T-cell (primary cell): ENCODE measurements around the gene MMP21. TPM values are rescaled to one million over a fixed set of nuclear protein-coding genes. Genes with fewer than 3 reads are reported as not detected.
A peak's percentile ranks its signal among the peaks of the same experiment; 100 is the strongest.

Experiments
- ATAC-seq, 4 experiments: fragments of 200-7000 bp in 3 of 4; fragments of 150-1000 bp in 1 of 4; cut with Tn5 transposase; replicated peaks in 1 of 4; 1 replicate in 3 of 4; 2 replicates in 1 of 4; pipeline ENCODE4 v1.10.0; 2021; ENCODE audit warnings: moderate library complexity in 3 of 4, mild to moderate bottlenecking in 2 of 4, moderate number of reproducible peaks in 1 of 4
- CTCF ChIA-PET, 2 donors: fragments of 300-600 bp; sonication (Branson Sonifier 250); formaldehyde crosslinking; loops; one replicate each; lab custom pipeline; 2022; ENCODE audit warnings: antibody characterized with exemption in 2 of 2; lab: Charles Lee
- POLR2A ChIA-PET, 2 donors: fragments of 300-600 bp; sonication (Branson Sonifier 250); formaldehyde crosslinking; loops; one replicate each; lab custom pipeline; 2022; ENCODE audit warnings: antibody characterized with exemption in 2 of 2; lab: Charles Lee
- DNase-seq, 35 experiments: peaks; one replicate each; pipeline versions ENCODE4 v3.0.0 to v3.0.0-alpha.2; 2013 to 2023
- H3K27ac ChIP-seq: one replicate; pipeline ENCODE4 v1.5.1; 2013; ENCODE audit warnings: low read length
- H3K27me3 ChIP-seq, 2 experiments: replicated peaks in 1 of 2; 1 replicate in 1 of 2; 2 replicates in 1 of 2; pipeline versions ENCODE4 v1.6.1 to v1.7.0; 2013; ENCODE audit warnings: low read length in 1 of 2, mixed read lengths in 1 of 2; ENCODE audit not compliant: control insufficient read depth in 2 of 2, insufficient read depth in 2 of 2; ENCODE audit errors: extremely low read depth in 1 of 2
- H3K36me3 ChIP-seq, 2 donors: 1 replicate in 1 of 2; 2 replicates in 1 of 2; pipeline versions ENCODE4 v1.6.1 to v1.7.0; 2013; ENCODE audit warnings: low read length in 1 of 2; ENCODE audit not compliant: control insufficient read depth in 2 of 2, insufficient read depth in 1 of 2; ENCODE audit errors: extremely low read depth in 1 of 2
- H3K4me1 ChIP-seq, 2 experiments: 1 replicate in 1 of 2; 2 replicates in 1 of 2; pipeline versions ENCODE4 v1.6.1 to v1.7.0; 2013; ENCODE audit warnings: low read length in 2 of 2, mixed read lengths in 1 of 2; ENCODE audit not compliant: insufficient read depth in 2 of 2, control insufficient read depth in 1 of 2; ENCODE audit errors: extremely low read depth in 1 of 2
- H3K4me3 ChIP-seq, 2 donors: 1 replicate in 1 of 2; 2 replicates in 1 of 2; pipeline versions ENCODE4 v1.5.1 to v1.7.0; 2013; ENCODE audit warnings: mild to moderate bottlenecking in 2 of 2, low read length in 1 of 2, moderate library complexity in 1 of 2; ENCODE audit not compliant: control insufficient read depth in 1 of 2; ENCODE audit errors: extremely low read depth in 1 of 2
- H3K9me3 ChIP-seq: 2 replicates; pipeline ENCODE4 v1.7.0; 2013
- H3K27ac Mint-ChIP-seq, 2 donors: one replicate each; pipeline ENCODE4 v1.8.0; 2020 to 2021; ENCODE audit warnings: mild to moderate bottlenecking in 2 of 2, mixed read lengths in 2 of 2
- H3K27me3 Mint-ChIP-seq, 2 donors: one replicate each; pipeline ENCODE4 v1.8.0; 2021 to 2022; ENCODE audit warnings: mixed read lengths in 2 of 2
- H3K36me3 Mint-ChIP-seq: one replicate; pipeline ENCODE4 v1.8.0; 2021; ENCODE audit warnings: mixed read lengths
- H3K4me1 Mint-ChIP-seq, 3 donors: one replicate each; pipeline ENCODE4 v1.8.0; 2020 to 2022; ENCODE audit warnings: mixed read lengths in 3 of 3, mild to moderate bottlenecking in 1 of 3
- H3K4me3 Mint-ChIP-seq, 3 donors: one replicate each; pipeline ENCODE4 v1.8.0; 2020 to 2022; ENCODE audit warnings: mild to moderate bottlenecking in 3 of 3, mixed read lengths in 3 of 3, moderate library complexity in 3 of 3
- H3K9me3 Mint-ChIP-seq, 3 donors: one replicate each; pipeline ENCODE4 v1.8.0; 2020 to 2022; ENCODE audit warnings: mixed read lengths in 3 of 3
- WGBS: methylation state at CpG from one replicate; pipeline ENCODE4 v1.1.5; 2013; ENCODE audit warnings: missing lambda C conversion rate; ENCODE audit not compliant: insufficient coverage; 5-methylcytosine and 5-hydroxymethylcytosine counted together
- total RNA-seq, 35 experiments: library from RNA in 6 of 35; stranded (reverse) in 6 of 35; fragments of 120-200 nt in 1 of 35; gene quantifications; one replicate each; pipeline versions ENCODE4 v1.2.1 to v1.2.4 and lab custom pipeline; 2013 to 2026

MMP21 gene
- total RNA-seq, 5 donors from 2014 or later (not counting 1 experiment from before 2014, with no cell fraction given): 0.30 to 0.49 (median 0.44) TPM

- no peaks in the 10 kb centered on the region for H3K9me3 Mint-ChIP-seq
- H3K36me3 Mint-ChIP-seq: peaks cover 14% of the 10 kb centered on the region
- Histone ChIP-seq H3K9me3 (no peaks in the 10 kb centered on the region), H3K4me1 (peaks cover 2 to 8% of the 10 kb centered on the region in 2 experiments), H3K27me3 (no peaks in the 10 kb centered on the region), H3K36me3 (no peaks in the 10 kb centered on the region), H3K27ac (no peak overlapping the region), H3K4me3 (no peak overlapping the region)
- no peaks in the 10 kb centered on the region for H3K27me3 Mint-ChIP-seq
- H3K4me1 Mint-ChIP-seq: peaks cover 13 to 17% (median 15%) of the 10 kb centered on the region in 3 donors
- H3K27ac Mint-ChIP-seq: no peak overlapping the region
- DNase-seq (no peak), ATAC-seq (no peak)
- no peak overlapping the region for H3K4me3 Mint-ChIP-seq
- 95% methylated on average over 7 of the region's 7 CpGs for WGBS
- POLR2A ChIA-PET: no interaction called here
- CTCF ChIA-PET: no interaction called here
Observed at GRCh38 chr10:125783408-125783807, 7.8 kb upstream of the MMP21 start.

GRCh38 chr10:125782616-125783015 lies 7.0 kb upstream of the MMP21 start:
- no peak overlapping the region for H3K27ac Mint-ChIP-seq
- peaks cover 5 to 9% (median 7%) of the 10 kb centered on the region in 3 donors for H3K4me1 Mint-ChIP-seq
- ATAC-seq (no peak), DNase-seq (no peak)
- POLR2A ChIA-PET: no interaction called here
- H3K27me3 ChIP-seq: peaks cover 0 to 5% of the 10 kb centered on the region in 2 experiments
- H3K4me1 ChIP-seq: no peaks in the 10 kb centered on the region
- 81% methylated on average over 7 of the region's 11 CpGs for WGBS
- H3K9me3 Mint-ChIP-seq: no peaks in the 10 kb centered on the region
- no peaks in the 10 kb centered on the region for H3K9me3 ChIP-seq
- H3K27ac ChIP-seq: no peak overlapping the region
- H3K4me3 ChIP-seq: no peak overlapping the region
- H3K4me3 Mint-ChIP-seq: no peak overlapping the region
- H3K36me3 Mint-ChIP-seq: peaks cover 11% of the 10 kb centered on the region
- no peaks in the 10 kb centered on the region for H3K36me3 ChIP-seq
- H3K27me3 Mint-ChIP-seq: peaks cover 0 to 4% of the 10 kb centered on the region in 2 donors
- CTCF ChIA-PET: no interaction called here

- 90% methylated on average over 10 of the region's 11 CpGs for WGBS
- POLR2A ChIA-PET: no interaction called here
- H3K27ac Mint-ChIP-seq: no peak overlapping the region
Observed at GRCh38 chr10:125782054-125782453, 6.4 kb upstream of the MMP21 start.

GRCh38 chr10:125781374-125781773 lies 5.8 kb upstream of the MMP21 start:
- H3K36me3 ChIP-seq: no peaks in the 10 kb centered on the region
- no peaks in the 10 kb centered on the region for H3K9me3 Mint-ChIP-seq
- H3K27ac Mint-ChIP-seq: no peak overlapping the region
- no peak overlapping the region for H3K4me3 ChIP-seq
- CTCF ChIA-PET: interaction anchor here in 1 of 2 donors (0.7 kb wide), 1 partner anchor 510 kb away, joined by 5 read pairs; no protein-coding TSS in a partner anchor
- ATAC-seq: no peak
- POLR2A ChIA-PET: no interaction called here
- no peak overlapping the region for H3K27ac ChIP-seq
- no peak for DNase-seq
- 92% methylated on average over 8 of the region's 8 CpGs for WGBS
- peaks cover 0 to 7% of the 10 kb centered on the region in 2 experiments for H3K27me3 ChIP-seq
- H3K4me1 ChIP-seq: no peaks in the 10 kb centered on the region
- H3K27me3 Mint-ChIP-seq: peaks cover 0 to 4% of the 10 kb centered on the region in 2 donors
- H3K9me3 ChIP-seq: no peaks in the 10 kb centered on the region
- H3K4me3 Mint-ChIP-seq: no peak overlapping the region
- H3K36me3 Mint-ChIP-seq: peaks cover 6% of the 10 kb centered on the region
- no peaks in the 10 kb centered on the region for H3K4me1 Mint-ChIP-seq

More at GRCh38 chr10:125782054-125782453, 6.4 kb upstream of the MMP21 start:
- H3K27me3 Mint-ChIP-seq: peaks cover 0 to 4% of the 10 kb centered on the region in 2 donors
- DNase-seq (no peak), ATAC-seq (no peak)
- H3K4me1 Mint-ChIP-seq: peaks cover under 1 to 4% (median 2%) of the 10 kb centered on the region in 3 donors
- CTCF ChIA-PET: no interaction called here
- peaks cover 8% of the 10 kb centered on the region for H3K36me3 Mint-ChIP-seq
- H3K4me3 Mint-ChIP-seq: no peak overlapping the region
- H3K9me3 Mint-ChIP-seq: no peaks in the 10 kb centered on the region
- no peaks in the 10 kb centered on the region for H3K4me1 ChIP-seq
- H3K27me3 ChIP-seq: peaks cover 0 to 7% of the 10 kb centered on the region in 2 experiments
- H3K27ac ChIP-seq: no peak overlapping the region
- H3K9me3 ChIP-seq: no peaks in the 10 kb centered on the region
- H3K36me3 ChIP-seq: no peaks in the 10 kb centered on the region
- no peak overlapping the region for H3K4me3 ChIP-seq

- DNase-seq: peak in 1 of 35 experiments; percentile 1
- peaks cover 0 to 4% of the 10 kb centered on the region in 2 donors for H3K27me3 Mint-ChIP-seq
- POLR2A ChIA-PET: no interaction called here
Observed at GRCh38 chr10:125779403-125780327, 4.0 kb upstream of the MMP21 start.

GRCh38 chr10:125778556-125778955 lies 2.9 kb upstream of the MMP21 start:
- Mint-ChIP-seq H3K36me3 (no peaks in the 10 kb centered on the region), H3K4me1 (no peaks in the 10 kb centered on the region), H3K27ac (no peak overlapping the region), H3K9me3 (no peaks in the 10 kb centered on the region), H3K4me3 (no peak overlapping the region), H3K27me3 (peaks cover 0 to 8% of the 10 kb centered on the region in 2 donors)
- DNase-seq (no peak), ATAC-seq (no peak)
- H3K27ac ChIP-seq: no peak overlapping the region
- H3K4me3 ChIP-seq: no peak overlapping the region
- no peaks in the 10 kb centered on the region for H3K9me3 ChIP-seq
- CTCF ChIA-PET: no interaction called here
- WGBS: 100% methylated on average over 1 of the region's 5 CpGs
- peaks cover 0 to 11% of the 10 kb centered on the region in 2 experiments for H3K27me3 ChIP-seq
- POLR2A ChIA-PET: no interaction called here
- no peaks in the 10 kb centered on the region for H3K4me1 ChIP-seq
- no peaks in the 10 kb centered on the region for H3K36me3 ChIP-seq

More at GRCh38 chr10:125779403-125780327, 4.0 kb upstream of the MMP21 start:
- no peaks in the 10 kb centered on the region for H3K9me3 Mint-ChIP-seq
- no peaks in the 10 kb centered on the region for H3K36me3 ChIP-seq
- no peaks in the 10 kb centered on the region for H3K36me3 Mint-ChIP-seq
- H3K27me3 ChIP-seq: peaks cover 0 to 7% of the 10 kb centered on the region in 2 experiments
- H3K27ac Mint-ChIP-seq: no peak overlapping the region
- no peaks in the 10 kb centered on the region for H3K4me1 Mint-ChIP-seq
- H3K4me3 ChIP-seq: no peak overlapping the region
- no peaks in the 10 kb centered on the region for H3K4me1 ChIP-seq
- 74% methylated on average over 4 of the region's 10 CpGs for WGBS
- H3K4me3 Mint-ChIP-seq: no peak overlapping the region
- H3K27ac ChIP-seq: no peak overlapping the region
- no peak for ATAC-seq
- CTCF ChIA-PET: no interaction called here
- no peaks in the 10 kb centered on the region for H3K9me3 ChIP-seq
